GM19240 (cell line): Measurements from ENCODE around the gene IQSEC1.

ENCODE experiments used
- DNase-seq: peaks from one replicate; pipeline ENCODE4 v3.0.0; 2011; ENCODE audit warnings: low spot score; ENCODE audit not compliant: insufficient read length

The IQSEC1 gene

DNA sequence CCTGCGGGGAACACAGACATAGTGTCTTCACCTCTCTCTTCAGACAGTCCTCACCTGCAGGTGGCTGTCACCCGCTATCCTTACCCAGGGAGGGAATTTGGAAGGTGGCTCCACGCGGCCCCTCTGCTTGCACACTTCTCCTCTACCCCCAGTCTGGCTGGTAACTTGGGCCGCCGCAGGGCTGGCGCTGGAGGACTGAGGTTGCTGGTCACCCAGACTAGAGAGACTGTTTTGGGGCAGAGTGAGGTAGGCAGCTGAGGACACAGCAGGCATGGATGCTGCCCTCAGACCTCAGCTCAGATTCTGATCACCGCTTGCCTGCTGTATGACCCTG is 12.6 kb upstream of the IQSEC1 start:
- no peak for DNase-seq

DNA sequence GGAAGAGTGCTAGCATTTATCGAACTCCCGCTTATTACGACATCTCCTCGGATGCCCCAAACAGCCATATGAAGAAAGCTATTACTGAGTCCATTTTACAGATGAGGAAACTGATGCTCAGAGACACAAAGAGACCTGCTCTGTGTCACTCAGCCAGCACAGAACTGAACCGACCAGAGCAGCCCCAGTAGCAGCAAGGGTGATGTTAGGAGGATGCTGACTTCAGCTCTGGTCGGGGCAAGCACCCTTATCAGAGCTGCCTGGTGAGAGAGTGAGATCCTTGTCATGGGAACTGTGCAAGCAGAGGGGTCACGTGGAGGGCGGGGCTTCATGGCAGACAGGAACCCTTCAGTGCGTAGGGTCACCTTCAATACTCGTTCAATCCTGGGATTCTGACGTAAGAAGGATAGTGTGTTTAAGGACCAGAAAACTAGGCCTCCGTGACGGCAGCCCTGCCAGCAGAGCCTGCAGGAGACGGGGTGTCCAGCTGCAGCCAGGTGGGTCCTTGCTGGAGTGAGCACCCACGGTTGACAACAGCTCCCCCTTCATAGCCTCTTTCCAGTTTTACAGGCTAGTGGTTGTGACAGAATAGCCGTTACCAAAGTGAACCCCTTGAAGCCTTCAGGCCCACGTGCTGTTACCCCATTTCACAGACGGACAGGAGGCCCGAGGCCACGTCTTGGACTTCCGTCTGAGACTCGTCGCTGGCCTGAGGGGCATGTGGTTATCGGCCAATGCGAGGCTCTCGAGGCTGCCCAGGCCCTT is 12.0 kb upstream of the IQSEC1 start:
- DNase-seq = no peak

- DNase-seq = no peak
Measured at GRCh38 chr3:13083898-13084297, 10.7 kb upstream of the IQSEC1 start.

DNA sequence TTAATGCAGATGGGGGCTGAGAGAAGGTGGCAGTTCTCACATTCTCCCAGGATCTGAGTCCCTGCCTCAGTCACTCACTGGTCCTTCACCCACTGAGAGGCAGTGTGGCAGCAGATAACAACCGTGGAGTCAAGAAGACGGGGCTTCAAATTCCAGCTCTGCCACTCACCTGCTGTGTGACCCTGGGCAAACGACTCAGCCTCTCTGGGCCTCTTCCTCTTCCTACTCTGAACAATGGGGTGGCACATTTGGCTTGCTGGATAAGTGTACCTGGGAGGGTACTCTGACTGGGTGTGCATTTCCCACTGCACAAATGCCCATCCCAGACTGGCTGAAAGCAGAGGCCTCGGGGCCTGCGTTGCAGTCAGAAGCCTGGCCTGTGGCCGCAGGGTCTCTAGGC is 10.0 kb upstream of the IQSEC1 start:
- DNase-seq = no peak

DNA sequence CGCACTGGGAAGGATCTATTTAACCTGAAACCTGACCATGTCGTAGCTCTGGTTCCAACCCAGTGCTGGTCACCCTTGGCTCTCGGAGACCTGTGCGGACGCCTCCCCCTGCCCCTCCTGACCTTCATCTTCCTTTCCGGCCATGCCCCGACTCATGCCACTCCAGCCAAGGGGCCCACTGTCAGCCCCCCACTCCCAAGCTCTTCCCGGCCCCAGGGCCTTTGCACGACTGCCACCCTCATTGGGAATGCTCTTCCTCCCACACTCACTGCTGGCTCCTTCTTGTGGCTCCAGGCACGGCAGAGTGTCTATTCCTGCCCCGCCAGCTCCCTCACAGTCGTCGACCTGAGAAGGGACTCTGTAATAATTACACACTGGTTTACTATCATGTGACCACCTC is 9.4 kb upstream of the IQSEC1 start:
- DNase-seq = no peak

GRCh38 chr3:13081603-13082360 is 8.6 kb upstream of the IQSEC1 start:
- no peak for DNase-seq

- no peak for DNase-seq
Measured at GRCh38 chr3:13080591-13080990, 7.4 kb upstream of the IQSEC1 start.

DNA sequence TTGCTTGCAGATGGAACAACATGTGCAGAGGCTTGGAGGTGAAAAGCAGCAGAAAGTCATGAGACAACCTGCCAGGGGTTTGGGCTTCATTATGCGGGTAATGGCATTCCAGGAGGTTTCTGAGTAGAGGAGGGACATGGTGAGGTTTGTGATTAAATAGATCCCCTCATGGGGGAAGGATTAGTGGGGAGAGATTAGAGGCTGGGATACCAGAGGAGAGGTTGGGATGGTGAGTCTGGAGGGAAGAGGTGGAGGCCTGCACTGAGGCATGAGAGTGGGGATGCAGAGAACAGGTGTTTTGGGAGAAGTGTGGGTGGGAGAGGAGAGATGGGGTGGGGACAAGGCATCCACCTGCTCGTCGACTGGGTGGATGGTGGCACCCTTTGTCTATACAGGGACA is 6.8 kb upstream of the IQSEC1 start:
- no peak for DNase-seq

DNA sequence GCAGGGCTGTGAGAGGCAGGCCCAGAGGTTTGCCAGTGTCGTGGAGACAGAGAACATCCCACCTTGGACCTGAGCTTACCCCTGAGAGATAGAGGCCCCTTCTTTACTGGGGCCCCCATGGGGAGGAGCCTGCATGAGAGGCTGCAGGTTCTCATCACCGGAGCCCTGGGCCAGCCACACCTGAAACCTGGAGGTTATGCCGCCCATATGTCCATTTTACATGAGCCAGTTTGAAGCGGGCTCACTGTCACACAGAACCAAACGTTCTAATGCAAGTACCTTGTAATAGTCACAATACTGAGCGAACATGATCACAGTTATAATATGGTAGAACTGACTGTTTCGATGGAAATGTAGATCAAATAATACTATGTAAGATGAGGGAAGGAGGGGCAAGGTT is 6.3 kb upstream of the IQSEC1 start:
- DNase-seq = no peak

- DNase-seq = no peak
Measured at GRCh38 chr3:13079051-13079450, 5.8 kb upstream of the IQSEC1 start.

DNA sequence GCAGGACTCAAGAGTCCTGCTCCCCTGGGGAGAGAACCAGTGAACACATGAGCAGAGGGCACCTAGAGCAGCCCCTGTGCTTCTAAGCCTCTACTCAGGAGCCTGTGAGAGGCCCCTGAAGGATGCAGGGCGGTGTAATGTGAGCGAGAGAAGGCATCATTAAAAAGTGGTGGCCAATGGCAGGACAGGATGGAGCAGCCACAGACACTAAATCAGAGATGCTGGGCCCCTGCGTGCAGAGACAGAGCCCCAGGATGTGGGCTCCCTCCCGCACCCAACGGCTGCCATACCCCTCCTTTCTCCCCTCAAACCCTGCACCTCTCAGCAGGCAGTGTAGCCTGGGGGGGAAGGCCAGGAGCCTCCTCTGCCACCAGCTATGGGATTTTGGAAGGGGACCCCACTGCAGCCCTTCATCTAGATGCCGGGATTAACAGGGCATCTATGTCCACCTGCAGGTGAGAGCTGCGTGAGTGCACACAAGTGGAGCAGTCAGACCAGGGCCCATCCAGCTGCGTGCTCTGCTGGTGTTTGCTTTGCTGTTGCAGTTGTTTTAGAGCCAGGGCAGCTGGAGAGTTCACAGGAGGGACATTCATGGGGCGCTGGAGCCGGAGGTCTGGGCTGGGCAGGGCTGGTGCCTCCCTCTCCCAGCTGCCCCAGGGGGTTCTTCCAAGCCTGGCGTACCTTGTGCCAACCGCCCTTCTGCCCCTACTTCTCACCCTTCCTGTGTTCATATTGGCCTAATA is 5.1 kb upstream of the IQSEC1 start:
- no peak for DNase-seq

DNA sequence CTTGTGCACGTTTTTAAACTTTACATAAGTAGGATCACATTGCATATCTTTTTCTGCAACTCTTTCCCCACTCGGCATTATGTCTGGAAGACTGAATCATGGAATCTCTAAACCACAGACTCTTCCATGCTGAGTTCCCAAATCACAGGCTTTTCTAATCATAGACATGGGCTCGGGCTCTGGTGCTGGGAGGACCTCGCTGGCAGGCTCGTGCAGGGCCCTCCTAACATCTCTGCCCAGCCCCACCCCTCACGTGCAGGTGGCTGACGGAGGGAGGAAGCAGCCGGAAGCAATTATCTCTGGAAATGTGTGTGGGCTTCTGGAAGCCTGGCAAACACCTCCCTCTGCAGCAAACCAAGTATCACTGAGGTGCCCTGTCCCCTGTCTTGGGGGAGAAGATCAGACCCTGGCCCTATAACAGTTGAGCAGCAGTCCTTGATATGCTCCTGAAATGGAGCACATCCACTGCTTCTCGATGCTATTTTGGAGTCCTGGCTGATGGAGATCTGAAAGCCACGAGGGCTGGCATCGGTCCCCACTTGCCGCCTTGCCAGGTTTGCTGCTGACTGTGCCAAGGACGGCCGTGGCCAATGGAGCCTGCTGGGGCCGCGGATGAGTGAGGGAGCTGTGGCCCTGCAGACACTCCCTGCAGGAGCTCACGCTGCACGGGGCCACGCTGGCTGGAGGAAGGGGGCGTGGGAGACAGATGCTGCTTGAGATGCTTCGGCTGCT is 4.4 kb upstream of the IQSEC1 start:
- DNase-seq = no peak

DNA sequence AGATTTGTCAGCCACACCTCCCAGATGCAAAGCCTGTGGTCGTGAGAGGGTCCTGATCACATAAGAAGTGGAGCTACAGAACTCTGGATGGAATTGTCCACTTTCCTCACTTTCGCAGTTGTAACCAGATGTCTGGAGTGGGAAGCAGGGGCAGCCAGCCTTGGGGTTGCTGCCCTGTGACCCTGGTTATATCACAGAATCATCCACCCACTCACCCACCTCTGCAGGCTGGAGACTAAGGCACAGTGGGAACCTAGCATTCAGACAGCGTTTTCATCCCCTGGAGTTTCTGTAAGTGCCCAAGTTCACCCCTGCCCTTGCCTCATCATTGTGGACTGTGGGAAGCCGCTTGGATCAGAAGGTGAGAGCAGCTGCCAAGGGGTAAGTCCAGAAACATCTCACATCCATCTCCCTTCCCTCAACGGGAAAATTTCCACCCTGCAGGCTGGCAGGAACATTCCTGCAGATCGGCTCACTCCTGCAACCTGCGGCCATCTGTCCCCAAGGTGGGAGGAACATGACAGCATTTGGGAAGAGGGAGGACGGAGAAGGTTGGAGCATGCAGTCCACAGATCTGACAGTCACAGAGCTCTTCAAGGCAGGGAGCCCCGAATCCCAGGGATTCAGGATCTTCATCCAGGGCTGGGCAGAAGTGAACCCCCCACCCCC is 2.9 kb upstream of the IQSEC1 start:
- no peak for DNase-seq

DNA sequence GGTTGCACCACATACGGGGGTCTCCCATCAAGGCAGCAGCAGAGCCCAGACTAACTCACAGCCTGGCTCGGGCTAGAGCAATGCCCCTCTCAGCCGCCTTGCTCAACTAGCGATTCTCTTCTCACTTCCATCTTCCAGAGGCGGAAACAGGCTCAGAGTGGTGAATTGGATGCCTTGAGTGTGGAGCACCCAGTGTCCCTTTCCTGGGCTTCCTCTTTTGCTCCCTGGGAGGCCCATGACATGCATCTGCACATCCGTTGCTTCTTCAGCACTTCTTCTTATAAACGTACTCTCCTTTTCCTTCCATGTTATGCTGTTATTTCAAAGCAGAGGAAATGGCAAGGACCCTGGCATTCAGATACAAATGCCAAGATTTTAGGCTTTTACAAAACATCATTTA is 2.1 kb upstream of the IQSEC1 start:
- no peak for DNase-seq

- DNase-seq = no peak
Measured at GRCh38 chr3:13074006-13074375, 762 bp upstream of the IQSEC1 start.

DNA sequence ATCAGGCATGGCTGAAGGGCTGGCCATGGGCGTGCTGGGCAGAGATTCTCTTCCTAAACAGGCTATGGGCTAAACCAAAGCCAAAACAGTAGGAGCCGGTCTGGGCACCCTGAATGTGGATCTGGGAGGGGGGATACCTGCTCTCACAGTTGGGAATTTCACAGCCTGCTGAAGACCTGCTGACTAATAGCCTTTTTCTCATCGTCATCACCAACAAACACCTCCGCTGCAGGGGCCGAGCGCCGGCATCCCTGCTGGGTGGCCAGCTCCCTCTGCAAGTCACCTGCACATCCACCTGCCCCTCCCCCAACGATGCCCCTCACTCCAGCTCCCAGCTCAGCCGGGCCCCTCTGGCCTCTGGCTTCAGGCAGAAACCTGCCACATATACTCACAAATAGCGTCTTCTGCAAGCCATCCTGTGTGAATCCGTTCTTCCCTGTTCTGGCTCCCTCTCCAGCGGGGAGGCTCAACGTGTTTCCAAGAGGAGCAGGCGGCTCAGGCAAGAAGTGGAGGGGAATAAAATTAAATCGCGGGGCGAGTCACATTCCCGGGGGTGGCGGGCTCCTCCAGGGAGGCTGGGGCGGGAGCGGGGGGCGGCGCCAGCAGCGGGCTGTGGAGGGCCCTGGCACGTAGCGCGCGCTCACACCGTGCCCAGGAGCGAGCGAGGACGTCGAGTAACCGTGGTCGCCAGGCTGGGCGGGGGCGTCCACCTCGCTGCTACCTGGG is 466 bp downstream of the IQSEC1 start:
- no peak for DNase-seq

- DNase-seq = no peak
Measured at GRCh38 chr3:13072239-13072599, 1.0 kb downstream of the IQSEC1 start.

DNA sequence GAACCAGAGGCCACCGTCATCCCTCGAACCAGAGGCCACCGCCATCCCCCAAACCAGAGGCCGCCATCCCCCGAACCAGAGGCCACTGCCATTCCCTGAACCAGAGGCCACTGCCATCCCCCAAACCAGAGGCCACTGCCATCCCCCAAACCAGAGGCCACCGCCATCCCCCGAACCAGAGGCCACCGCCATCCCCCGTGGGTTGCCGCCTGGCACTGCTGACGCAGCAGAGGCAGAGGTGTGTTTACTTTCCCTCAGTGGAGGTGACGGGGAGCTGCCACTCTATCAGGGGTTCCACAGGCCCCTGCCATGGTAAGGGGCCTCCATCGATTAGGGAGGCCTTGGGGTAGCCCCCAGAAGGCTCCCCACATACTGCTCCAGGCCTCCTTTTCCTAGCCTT is 1.5 kb downstream of the IQSEC1 start:
- DNase-seq = no peak

DNA sequence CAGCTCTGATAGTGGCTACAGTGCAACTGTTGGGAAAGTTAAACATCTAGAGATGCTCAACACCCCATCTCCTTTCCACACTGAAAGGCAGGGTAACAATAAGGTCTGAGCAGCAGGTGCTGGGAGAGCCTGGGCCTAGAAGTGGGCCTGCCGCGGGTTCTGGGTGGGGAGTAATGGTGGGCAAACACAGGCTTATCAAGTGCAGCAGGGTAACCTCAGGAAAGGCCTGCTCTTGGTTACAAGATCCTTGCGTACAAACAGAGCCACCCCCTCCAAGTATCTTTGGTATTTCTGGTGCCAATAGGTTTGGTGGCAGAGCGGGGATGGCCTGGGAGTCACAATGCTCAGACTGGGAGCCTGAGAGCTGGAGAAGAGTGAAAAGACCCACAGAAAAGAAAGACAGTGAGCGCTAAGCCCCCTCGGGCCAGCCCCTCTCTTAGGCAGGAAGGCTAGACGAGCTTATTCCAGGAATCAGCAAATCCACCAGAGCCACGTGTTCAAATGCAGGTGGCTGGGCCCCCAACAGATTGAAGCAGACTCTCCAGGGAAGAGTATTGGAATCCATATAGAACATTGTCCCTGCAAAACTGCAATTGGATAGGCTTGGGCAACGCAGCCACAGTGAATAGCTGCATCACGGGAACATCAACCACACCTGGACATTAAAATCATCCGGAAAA is 2.7 kb downstream of the IQSEC1 start:
- DNase-seq = no peak

DNA sequence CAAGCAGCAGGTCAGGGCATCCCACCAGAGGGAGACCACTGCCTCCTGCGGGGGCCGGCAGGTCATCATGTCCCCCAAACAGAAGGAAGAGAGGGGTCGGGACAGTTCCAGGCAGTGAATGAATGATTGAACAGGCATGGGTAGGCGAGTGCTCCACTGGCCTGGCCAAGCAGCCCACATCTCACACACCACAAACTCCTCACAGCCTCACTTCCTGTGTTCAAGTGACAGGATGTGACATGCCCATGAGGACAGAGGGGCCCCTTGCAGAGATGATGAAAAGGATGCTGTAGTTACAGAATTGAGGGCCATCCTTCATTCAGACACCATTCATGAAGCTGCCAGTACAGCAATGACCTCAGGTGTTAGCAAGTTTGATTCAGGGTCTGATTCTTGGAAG is 3.7 kb downstream of the IQSEC1 start:
- peak; percentile 68 for DNase-seq
